Iris pigment epithelial cell (primary cell): ENCODE results near the gene EME2.

Experiments used
- DNase-seq: peaks from one replicate; pipeline ENCODE4 v3.0.0-alpha.2; 2011; ENCODE audit warnings: low read depth

EME2 gene

GRCh38 chr16:1778200-1779179 lies 5.9 kb downstream of the EME2 start:
- DNase-seq = no peak

DNA sequence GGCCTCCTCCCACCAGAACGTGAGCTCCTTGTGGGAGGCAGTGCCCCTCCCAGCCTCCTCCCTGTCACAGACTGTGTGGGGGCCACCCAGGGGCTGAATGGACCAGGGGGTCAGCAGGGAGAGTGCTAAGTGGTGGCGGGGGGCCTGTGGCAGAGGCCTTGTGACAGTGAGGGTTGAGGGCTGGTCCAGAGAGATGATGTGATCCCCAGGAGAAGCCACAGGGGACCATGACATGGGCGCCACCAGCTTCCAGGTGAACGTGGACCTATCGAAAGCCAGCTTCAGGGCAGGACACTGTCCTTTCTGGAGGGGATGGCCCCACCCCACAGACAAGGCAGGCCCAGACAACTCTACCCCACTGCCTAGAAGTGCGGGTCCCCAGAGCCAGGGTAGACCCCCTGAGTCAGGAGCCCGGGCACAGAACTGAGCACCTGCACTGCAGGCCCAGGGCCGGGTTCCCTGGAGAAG lies 6.7 kb downstream of the EME2 start:
- DNase-seq = no peak

GRCh38 chr16:1779741-1780676 lies 7.4 kb downstream of the EME2 start:
- DNase-seq = no peak

DNA sequence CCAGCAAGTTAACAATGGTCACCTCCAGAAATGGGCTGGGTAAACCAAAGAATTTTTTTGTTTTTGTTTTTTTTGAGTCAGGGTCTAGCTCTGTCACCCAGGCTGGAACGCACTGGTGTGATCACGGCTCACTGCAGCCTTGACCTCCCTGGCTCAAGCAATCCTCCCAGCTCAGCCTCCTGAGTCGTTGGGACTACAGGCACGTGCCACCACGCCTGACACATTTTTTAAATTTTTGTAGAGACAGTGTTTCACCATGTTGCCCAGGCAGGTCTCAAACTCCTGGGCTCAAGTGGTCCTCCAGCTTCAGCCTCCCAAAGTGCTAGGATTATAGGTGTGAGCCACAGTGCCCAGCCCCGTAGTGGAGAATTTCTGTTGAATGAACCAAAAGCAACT lies 8.1 kb downstream of the EME2 start:
- no peak for DNase-seq

- no peak for DNase-seq
These were observed 8.6 kb downstream of the EME2 start for GRCh38 chr16:1781254-1781653.

- DNase-seq = peak; percentile 48
These were observed 9.3 kb downstream of the EME2 start for GRCh38 chr16:1781758-1782407.

DNA sequence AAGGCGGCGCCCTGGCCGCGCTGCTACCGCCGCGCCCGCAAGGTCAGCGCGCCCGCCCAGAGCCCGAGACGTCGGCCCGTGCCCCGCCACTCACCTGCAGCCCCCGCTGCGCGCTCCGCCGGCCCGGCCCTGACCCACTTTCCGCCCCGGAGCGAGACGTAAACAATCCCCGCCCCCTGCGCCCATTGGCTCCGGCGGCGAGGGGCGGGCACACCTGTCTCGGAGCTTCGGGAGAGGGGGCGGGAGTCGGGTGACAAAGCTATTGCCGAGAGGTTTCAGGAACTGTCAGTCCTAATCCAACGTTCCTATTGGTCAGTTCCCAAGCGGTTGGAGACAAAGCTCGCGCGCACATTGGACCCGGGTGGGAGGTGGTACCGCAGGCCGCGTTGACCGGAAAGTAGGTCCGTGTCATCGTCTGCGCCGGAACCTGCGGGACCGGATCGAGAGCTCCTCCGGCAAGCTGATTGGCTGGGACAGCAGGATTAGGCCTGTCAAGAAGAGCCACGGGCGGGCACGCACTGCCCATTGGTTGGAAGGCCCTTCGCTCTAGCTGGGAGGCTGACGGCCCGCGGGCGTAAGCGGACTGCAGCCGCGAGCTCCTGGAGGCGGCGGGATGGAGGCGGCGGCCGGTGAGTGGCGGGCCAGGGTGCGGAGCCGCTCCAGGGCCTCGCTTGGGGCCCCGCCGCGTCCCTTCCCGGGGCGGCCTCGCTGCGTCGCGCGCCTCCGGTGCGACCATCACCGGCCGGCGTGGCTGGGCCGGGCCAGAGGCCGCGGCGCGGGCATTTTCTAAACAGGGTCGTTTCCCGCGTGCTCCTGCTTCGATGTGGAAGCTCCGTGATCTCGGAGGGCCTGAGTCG lies 10.0 kb downstream of the EME2 start, which contains the start of the genes NUBP2 and SPSB3:
NUBP2 (plus strand) TSS at position 553 of the 857 bp plus-strand sequence; CDS start at position 614, 61 bp downstream.
SPSB3 (minus strand) TSS at position 164 of the 857 bp plus-strand sequence. CDS start 1,088 bp downstream, outside the sequence.
- DNase-seq = peak; percentile 100

GRCh38 chr16:1784977-1785845 lies 12.6 kb downstream of the EME2 start:
- no peak for DNase-seq

DNA sequence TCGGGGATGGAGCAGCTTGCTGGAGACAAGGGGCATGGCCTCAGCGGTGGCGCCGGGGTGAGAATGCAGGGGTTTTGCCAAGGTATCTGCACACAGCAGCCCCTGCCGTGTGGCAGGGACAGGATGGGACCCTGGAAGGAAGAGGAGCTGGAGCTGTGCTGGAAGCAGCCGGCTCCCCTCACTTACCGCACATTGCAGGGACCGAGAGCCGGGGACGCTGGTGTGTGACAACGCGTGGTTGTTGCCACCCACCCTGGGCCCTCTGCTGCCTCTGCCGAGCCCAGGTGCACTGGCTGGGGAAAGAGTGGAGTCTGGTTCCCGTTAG lies 13.2 kb downstream of the EME2 start:
- DNase-seq = no peak

- no peak for DNase-seq
These were observed 13.8 kb downstream of the EME2 start for GRCh38 chr16:1786242-1787055.

DNA sequence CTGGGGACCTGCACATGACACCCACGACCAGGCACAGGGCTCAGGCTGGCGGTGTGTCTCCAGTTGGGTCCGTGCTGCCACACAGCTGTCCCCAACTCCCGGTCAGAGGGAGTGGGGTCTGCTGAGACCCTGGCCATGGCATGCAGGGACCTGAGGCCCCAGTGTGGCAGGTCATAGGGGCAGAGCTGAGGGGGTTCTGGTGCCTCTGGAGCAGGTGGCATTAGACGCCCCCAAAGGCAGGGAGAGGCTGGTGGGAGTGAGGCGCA lies 14.4 kb downstream of the EME2 start:
- DNase-seq = no peak

GRCh38 chr16:1787322-1788094 lies 14.9 kb downstream of the EME2 start:
- DNase-seq = no peak

DNA sequence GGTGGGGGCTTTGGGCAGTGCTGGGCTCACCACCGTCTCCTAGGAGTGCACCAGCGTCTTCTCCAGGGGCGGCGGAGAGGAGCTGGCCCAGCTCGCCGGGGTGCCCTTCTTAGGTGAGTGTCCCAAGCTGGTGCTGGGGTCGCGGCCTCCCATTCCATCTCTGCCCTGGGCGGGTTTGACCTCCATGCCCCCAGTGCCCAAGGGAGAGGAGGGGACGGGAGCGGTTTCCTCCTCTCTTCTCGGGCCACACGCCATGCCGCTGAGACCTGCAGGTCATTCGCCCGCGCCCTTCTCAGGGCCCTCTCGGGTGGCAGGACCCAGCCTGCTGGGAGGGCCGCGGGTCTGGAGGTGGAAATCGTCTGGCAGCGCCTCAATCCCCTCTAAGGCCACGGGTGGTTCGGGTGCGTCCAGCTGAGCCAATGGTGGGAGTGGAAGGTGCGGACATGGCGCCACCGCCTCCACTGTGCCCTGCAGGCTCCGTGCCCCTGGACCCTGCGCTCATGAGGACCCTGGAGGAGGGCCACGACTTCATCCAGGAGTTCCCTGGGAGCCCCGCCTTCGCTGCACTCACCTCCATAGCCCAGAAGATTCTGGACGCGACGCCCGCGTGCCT lies 15.6 kb downstream of the EME2 start:
- DNase-seq = no peak

- DNase-seq = no peak
These were observed 16.1 kb downstream of the EME2 start for GRCh38 chr16:1788708-1789100.

DNA sequence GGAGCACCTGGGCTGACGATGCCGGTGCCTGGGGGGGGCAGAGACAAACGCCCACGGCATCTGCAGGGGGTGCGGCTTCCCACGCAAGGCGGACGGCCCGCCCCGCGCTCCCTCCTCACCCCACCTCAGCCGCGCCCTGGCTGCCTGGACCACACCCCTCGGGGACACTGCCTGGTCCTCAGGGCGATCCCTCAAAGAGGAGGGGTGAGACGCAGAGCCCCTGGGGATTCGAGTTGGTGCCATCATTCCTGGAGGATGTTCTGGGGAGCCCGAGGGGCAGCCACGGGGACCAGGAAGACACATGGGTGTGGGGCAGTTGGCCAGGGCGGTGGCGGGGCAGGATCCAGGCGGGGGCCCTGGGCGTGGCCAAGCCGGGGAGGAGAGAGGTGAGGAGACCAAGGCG lies 17.0 kb downstream of the EME2 start:
- DNase-seq = no peak

DNA sequence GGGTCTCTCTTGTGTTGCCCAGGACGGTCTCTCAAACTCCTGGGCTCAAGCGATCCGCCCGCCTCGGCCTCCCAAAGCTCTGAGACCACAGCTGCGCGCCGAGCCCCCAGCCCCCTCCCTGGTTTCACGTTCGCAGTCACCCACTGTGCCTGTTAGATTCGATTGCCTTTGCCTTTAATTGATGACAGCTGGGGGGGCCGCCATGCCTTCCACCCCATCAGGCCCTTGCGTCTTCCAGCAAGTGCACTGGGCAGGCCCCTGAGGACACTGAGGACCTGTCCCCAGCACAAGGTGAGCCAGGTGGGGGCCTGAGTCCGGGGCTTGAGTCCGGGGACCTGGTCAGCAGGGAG lies 17.6 kb downstream of the EME2 start:
- no peak for DNase-seq

DNA sequence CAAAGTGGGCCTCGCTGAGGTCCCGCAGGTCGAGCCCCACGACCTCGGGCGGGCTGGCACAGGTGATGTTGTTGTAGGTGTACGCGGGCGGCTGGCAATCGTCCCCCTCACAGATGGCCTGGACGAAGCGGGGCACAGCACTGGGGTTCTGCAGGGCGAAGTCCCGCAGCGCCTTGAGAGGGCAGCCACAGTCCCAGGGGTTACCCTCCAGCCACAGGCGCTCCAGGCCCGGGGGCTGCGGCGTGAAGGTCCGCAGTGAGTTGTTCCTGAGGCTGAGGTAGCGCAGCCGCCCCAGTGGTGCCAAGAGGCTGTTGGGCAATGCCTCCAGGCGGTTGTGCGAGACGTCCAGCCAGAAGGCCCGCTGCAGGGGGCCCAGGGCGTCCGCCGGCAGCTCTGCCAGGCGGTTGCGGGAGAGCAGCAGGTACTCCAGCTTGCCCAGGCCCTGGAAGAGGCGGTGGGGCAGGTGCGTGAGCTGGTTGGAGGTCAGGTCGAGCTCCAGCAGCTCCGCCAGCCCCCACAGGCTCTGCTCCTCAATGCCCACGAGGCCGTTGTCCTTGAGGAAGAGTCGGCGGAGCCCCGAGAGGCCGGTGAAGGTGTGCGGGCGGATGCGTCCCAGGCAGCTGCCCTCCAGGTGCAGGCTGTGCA lies 18.1 kb downstream of the EME2 start:
- DNase-seq = no peak
